Embryonic facial prominence (tissue), 1 donor: ENCODE measurements around the gene USP48.
A peak's percentile ranks its signal among the peaks of the same experiment; 100 is the strongest.
"Not testable (repeated sequence)": the region's sequence is repeated elsewhere in the genome, so short reads cannot be mapped to it uniquely, and the experiment has no call there.

Experiments
- DNase-seq: peaks from one replicate; pipeline ENCODE4 v3.0.0-alpha.2; 2016; ENCODE audit errors: extremely low spot score

Gene USP48, protein sequence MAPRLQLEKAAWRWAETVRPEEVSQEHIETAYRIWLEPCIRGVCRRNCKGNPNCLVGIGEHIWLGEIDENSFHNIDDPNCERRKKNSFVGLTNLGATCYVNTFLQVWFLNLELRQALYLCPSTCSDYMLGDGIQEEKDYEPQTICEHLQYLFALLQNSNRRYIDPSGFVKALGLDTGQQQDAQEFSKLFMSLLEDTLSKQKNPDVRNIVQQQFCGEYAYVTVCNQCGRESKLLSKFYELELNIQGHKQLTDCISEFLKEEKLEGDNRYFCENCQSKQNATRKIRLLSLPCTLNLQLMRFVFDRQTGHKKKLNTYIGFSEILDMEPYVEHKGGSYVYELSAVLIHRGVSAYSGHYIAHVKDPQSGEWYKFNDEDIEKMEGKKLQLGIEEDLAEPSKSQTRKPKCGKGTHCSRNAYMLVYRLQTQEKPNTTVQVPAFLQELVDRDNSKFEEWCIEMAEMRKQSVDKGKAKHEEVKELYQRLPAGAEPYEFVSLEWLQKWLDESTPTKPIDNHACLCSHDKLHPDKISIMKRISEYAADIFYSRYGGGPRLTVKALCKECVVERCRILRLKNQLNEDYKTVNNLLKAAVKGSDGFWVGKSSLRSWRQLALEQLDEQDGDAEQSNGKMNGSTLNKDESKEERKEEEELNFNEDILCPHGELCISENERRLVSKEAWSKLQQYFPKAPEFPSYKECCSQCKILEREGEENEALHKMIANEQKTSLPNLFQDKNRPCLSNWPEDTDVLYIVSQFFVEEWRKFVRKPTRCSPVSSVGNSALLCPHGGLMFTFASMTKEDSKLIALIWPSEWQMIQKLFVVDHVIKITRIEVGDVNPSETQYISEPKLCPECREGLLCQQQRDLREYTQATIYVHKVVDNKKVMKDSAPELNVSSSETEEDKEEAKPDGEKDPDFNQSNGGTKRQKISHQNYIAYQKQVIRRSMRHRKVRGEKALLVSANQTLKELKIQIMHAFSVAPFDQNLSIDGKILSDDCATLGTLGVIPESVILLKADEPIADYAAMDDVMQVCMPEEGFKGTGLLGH

DNA sequence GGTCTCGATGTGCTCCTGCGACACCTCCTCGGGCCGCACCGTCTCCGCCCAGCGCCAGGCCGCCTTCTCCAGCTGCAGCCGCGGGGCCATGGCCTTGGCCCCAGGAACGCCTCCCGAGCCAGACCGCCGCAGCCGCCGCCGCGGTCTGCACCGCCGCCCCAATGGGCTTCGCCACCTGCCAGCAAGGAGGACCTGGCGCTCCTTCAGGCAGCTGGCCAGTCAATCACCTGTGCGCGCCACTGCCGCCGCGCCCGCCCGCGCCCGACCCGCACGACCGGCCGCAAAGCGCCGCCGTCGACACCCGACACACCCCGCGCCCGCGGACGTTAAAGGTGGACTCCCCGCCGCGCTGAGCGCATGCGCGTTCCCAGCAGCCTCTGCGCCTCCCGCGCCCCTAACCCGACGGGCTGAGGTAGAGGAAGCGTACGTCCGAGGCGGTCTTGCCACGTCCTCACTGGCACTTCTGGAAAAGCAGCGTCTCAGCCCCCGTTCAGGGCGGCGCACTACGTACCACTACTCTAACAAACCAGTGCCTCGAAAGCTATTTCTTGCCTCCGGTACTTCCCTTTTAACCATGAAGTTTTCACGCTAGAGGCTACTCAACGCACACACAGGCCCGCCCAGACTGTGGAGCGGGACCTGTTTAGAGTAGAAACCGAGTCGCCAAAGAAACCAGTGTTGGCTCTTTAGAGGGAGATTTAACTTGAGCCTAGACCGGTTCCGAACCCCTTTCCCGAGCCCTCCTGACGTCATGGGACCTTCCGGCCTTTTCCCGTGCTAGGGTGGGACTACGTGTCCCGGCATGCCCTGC is at the start of gene USP48:
USP48 (minus strand) TSS at position 282 of the 811 bp plus-strand sequence; CDS start at position 90, 192 bp downstream.
- DNase-seq = peak; percentile 92

DNA sequence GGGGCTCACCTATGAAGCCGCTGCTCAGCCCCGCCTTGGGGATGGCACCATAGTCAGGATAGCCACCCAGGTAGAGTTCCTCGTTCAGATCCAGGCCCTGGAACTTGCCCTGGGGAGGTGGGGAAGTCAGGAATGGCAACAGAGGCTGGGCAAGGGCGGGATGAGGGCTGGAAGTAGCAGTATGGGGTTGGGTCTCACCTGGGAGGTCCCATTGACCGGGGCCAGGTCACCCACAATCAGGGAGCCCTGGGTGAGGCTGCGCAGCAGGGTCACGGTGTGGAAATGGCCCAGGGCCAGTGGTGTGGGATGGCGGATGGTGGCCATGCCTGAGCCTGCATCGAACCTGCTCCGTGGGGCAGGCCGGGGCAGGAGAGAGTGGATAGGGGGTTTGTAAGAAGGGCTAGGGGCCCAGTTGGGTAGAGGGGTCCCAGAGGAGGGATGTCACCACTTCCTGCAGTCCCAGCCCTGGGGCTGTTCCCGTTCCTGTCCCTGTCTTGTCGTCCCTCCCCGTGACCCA is 48.6 kb upstream of the USP48 start:
- no peak for DNase-seq

DNA sequence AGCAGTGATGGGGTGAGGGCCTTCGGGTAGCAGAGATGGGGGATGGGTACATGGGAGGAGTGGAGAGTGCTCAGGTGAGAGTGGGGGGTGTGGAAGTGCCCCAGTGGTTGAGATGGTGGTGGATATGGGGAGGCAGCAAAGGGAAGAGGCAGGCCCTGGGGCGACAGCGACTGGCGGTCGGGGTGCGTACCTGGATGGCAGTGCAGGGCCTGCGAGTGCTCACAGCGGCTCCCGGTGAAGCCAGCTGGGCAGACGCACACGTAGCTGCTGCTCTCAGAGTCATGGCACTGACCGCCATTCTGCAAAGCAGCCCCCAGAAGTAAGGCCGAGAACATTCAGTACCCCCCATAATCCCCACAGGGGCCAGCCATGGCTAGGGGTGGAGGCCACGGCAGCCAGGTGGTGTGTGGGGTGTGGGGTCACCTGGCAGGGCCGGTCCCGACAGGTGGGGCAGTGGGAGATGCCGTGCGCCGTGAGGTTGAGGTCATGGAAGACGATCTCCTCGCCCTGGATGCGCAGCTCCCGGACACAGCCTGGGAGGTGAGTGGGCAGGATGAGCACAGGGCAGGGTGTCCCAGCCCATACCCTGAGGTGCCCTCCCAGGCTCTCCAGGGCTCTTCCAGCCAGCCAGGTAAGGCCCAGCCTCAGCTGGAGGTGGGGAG is 48.0 kb upstream of the USP48 start:
- DNase-seq = no peak

DNA sequence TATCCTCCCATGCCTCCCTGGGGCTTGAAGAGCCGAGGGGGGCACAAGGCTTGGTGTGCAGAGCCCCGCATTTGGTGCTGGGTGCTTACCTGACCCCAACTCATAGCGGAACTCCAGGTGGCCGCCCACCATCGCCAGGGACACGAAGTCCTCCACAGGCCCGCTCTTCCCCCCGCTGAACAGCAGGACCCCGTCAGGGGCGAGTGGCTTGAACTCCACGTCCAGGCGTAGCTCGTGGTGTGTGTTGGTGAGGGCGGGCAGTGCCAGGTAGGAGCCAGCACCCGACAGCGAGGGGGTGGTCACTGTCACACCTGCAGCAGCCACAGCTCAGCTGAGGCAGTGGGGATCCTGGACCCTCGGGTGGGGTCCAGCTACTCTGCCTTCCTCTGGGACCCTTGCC is 46.3 kb upstream of the USP48 start:
- no peak for DNase-seq

DNA sequence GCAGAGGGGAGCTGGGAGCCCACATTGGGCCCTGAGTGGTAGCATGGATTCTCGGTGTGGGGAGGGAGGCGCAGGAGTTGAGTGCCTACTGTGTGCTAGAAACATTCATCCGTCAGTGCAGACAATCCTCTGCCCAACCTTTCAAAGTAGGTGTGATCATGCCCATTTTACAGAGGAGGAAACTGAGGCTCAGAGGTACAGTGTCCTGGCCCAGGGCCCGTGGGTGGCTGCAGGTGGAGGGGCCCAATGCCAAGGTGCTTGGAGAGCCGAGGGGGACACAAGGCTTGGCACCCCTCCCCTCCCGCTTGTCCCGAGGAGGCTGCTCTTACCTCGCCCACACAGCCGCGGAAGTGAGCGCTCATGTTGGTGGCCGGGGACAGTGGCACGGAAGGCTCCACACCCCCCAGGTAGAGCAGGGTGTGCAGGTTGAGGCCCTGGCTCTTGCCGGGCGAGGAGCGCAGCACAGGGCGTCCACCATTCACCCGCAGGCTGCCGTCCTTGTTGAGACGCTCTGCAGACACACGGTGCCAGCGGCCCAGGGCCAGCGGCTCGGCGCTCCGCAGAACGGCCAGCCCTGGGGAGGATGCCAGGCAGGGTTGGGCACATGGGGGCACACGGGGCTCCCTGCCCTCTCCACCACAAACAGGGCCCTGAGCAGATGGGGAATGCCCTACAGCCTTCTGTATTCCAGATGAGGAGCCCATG is 45.7 kb upstream of the USP48 start:
- DNase-seq = no peak

DNA sequence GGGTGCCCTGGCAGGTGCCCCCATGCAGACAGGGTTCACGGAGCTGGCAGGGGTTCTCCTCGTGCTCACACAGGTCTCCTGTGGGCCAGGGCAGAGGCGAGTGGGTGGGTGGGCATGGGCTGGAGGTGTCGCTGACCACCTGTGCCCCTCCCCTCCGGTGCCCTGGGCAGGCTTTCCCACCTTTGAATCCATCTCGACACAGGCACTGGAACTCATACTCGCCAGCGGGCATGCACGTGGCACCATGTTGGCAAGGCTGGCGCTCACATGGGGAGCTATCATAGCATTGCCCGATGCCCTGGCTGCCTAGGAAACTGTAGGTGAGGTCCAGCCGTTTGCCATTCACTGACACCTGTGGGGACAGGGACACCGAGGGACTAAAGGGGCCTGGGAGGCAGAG is 45.1 kb upstream of the USP48 start:
- no peak for DNase-seq

DNA sequence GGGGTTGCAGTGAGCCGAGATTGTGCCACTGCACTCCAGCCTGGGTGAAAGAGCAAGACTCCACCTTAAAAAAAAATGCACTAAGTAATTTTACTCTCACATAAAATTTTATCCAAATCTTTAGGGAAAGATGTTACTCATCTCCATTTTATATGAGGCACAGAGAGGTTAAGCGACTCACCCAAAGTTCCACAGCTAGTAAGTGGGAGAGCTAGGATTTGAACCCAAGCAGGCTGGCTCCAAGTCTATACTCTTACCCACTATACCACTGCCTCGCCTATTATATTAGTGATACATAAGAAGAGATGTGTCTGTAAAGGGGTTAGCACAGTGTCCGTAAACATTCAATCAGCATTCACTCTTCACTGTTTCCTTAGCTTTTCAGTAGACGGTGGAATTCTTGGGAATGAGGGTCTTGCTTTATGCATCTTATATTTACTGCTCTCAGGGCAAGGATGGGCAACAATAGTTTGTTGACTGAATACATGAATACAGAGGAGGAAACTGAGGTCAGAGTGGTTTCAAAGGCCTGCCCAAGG is 44.3 kb upstream of the USP48 start:
- DNase-seq = no peak

DNA sequence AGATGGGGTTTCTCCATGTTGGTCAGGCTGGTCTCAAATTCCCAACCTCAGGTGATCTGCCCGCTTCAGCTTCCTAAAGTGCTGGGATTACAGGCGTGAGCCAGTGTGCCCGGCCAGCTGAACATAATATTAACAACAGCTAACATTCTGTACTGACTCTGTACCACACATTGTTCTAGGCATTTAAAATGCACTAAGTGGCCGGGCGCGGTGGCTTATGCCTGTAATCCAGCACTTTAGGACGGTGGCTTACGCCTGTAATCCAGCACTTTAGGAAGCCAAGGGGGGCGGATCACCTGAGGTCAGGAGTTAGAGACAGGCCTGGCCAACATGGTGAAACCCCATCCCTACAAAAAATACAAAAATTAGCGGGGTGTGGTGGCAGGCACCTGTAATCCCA is 43.7 kb upstream of the USP48 start:
- not testable (repeated sequence) for DNase-seq

DNA sequence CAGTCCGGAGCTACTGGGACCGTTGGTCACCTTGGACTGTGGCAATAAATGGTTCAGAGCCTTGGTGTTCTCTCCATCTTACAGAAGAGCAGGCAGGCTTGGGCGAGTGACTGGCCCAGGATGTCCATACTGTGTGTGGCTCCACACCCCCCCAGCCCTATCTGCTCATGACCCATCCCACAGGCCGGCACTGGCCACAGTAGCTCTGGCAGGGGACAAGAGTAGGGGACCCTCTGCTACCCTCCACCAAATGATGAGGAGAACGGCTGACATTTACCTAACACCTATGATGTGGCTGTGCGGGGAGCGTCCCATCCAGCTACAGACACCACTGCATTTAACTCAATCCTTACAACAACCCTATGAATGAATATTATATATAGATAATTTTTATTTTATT is 42.4 kb upstream of the USP48 start:
- no peak for DNase-seq

DNA sequence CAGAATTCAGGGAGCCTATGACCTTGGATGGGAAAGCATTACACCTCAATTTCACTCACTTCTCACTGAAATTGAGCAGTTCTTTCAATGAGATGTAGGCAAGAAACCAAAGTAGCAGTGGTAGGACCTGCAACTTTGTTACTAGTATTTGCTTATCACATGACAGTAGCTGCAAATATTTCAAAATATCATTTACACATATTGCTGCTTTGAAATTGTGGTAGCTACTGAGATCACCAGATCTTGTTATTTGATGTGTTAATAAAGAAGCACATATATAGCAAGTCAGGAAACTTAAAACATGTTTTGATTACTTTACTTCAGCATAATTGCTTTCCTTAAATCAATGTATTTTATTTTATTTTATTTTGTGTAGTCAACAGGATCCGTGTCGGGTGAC is 42.0 kb upstream of the USP48 start:
- no peak for DNase-seq

DNA sequence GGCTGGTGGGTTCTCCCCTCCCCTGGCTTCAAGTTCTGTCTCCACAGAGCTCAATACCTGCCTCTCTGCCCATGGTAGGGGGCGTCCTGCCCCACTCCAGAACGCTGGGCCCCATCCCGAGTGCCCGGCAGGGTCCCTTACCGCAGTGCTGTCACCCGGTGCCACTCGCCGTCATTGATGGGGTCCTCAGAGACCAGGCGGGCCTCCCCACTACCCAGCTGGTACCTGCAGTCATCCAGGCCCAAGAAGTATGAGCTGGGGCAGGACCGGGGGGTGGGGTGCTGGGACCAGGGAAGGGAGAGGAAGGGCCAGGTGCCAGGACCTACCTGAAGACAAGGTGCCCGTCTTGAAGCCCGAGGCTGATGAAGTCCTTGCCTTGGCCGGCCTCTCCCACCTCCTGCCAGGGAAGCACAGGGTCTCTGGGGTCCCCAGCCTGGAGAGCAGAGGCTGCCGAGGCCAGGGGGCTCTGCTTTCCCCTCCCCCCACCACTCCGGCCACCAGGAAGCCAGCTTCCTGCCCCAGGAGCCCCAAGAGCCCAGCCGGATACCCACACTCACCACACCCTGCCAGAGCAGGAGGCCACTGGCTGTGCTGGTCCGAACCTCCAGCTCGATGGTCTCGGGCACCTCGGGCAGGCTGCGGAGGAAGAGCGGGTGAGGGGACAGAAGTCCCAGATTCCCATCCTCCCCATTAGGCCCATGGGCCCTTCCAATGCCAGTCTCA is 41.2 kb upstream of the USP48 start:
- no peak for DNase-seq

DNA sequence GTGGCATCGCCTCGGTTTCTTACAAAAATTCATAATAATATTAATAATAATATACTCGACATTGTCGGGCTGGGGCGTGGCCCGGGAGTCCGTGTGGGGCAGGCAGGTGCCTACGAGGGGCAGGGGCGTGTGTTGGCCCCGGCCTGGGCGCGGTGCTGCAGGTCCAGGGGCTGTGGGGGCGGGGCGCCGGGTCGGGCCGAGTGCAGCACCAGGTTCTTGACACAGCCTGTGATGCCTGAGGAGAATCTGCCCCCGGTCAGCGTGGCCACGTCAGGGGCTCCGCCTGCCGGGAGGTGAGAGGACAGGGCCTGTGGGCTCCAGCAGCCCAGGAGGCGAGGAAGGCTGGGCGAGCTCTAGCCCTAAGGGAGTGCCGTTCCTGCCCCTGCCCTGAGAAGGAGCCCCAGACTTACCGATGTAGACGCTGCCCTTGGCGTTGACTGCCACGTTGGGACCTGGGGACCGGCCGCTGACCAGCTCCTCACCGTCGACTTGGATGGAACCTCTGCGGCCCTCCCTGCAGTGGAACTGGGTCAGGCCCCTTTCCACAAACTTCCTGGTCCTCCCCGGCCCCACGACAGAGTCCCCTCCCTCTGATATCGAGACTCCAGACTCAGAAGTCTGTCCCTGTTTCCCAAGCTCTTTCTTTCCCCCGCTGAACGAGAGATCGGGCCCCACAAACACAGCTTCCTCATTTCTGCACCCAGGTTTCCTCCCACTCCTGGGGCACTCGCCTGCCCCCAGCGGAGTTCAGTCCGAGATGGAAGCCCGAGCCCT is 40.4 kb upstream of the USP48 start:
- DNase-seq = no peak

DNA sequence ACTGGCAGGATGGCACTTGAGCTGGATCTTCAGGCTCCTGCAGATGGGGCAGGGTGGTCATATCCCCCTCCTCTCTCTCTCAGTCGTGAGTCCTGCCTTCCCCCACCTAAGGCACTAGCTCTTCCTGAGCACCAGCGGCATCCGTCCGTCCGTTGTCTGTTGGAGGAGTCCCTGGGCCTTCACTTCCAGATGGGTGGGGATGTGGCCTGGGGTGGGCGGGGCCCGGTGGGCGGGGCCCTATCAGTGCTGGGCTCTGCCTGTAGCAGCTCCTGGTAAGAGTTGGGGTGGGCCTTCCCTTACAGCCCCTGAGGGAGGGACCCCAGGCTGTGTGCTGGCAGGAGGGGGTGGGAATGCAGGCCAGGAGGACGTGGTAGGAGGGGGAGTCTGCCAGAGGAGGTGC is 39.4 kb upstream of the USP48 start:
- DNase-seq = no peak

DNA sequence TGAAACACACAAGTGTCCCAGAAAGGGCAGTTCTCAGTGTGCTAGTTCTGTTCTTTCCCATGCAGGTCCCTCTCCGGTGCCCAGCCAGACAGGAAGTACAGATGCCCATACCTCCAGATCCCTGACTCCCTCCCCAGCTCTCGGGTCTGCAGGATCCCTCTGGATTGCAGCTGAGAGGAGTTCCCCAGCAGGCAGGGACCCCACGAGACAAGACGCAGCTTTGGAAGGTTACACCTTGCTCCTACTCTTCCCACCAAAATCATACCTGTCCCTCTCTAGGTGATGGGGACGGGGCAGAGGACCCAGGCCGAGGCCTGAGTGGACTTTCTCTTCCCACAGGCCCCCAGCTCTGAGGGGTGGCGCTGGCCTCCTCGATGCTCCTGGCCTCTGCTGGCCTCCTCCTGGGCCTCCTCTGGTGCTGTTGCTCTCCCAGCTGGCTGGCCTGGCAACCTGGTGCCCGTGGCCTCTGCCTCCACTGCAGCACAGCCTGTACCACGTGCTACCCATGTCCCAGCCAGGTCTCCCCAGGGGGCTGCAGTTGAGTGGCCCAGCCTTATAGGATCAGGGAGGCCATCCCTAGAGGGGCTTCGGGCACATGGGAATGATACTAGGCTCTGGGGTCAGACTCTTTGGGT is 38.6 kb upstream of the USP48 start:
- no peak for DNase-seq

DNA sequence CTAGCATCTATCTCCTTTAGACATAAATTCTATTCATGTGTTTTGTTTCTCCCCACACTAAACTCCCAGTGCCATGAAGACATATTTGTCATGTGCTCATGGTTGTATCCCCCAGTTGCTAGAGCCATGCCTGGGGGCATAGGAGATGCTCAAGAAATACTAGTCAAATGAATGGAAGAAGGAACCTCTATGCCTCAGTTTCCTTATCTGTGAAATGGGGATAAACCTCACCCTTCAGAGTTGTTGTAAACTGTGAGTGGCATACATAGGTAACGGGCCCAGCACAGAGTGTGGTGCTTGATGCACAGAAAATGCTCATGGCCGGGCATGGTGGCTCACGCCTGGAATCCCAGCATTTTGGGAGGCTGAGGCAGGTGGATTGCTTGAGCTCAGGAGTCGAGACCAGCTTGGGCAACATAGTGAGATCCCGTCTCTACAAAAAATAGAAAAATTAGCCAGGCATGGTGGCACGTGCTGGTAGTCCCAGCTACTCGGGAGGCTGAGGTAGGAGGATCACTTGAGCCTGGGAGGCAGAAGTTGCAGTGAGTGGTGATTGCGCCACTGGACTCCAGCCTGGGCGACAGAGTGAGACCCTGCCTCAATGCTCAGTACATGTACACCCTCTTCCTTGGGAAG is 37.8 kb upstream of the USP48 start:
- DNase-seq = no peak

DNA sequence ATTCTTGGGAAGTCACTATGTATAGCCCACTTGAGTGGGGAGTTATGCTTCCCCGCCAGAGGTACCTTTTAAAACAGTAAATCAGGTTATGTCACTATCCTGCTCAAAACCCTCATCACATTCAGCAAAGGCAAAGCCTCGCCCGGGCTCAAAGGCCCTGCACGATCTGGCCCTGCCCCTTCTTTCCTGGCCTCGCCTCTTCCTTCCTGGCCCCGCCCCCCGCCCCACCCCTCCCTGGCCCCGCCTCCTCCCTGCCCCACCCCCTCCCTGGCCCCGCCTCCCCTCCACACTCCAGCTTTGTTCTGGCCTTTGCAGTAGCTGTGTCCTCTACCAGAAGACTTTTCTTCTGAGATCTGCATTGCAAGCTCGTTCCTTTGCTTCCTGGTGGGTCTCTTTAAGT is 35.7 kb upstream of the USP48 start:
- no peak for DNase-seq

DNA sequence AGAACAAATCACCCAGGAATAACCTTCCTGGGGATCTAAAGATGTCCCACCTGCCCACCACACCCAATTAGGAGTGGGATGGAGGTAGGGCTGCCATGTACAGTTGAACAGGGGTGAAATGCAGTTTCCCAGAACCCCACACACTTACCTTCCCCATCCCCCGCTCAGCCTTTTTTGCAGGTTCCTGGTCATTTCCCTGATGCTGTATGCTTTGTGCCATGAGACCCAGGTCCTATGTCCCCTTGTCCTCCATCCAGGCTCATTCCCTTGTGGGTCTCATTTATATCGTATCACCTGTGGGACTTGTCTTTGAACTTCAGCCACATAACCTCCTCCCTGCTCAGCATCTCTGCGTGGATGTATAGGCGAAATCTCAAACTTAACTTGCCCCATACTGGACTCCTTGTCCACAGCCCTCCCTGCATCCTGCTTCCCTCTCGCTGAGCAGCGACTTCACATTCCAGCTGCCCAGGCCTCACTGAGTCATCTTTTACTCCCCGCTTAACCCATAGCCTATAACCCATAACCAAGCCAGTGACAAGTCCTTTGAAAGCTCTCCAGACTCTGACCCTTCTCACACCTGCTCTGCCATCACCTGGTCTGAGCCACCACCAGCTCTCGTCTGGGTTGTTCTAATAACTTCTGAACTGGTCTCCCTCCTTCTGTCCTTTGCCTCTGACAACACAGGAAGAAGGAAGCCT is 33.8 kb upstream of the USP48 start:
- no peak for DNase-seq
